ENCODE measurements around the gene CFAP119.

- no peak for TF ChIP-seq ASH2L (IDR thresholded peaks at IDR 0.05; ENCODE audit: low read length)
- TF ChIP-seq CTCF (IDR thresholded peaks at IDR 0.05; ENCODE audit: control extremely low read depth in 1 of 3, insufficient read depth in 1 of 3, low read depth in 1 of 3, low read length in 3 of 3), result peak in 1 of 3 experiments; percentile 4; a peak in 1 of 4 replicates
- TF ChIP-seq, protein P1, sequence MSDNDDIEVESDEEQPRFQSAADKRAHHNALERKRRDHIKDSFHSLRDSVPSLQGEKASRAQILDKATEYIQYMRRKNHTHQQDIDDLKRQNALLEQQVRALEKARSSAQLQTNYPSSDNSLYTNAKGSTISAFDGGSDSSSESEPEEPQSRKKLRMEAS (IDR thresholded peaks at IDR 0.05), result no peak
- no peak for TF ChIP-seq EZH2 (IDR thresholded peaks at IDR 0.05; ENCODE audit: low read depth, low read length, severe bottlenecking)
Observed at GRCh38 chr16:30777591-30778297, 15.9 kb upstream of the CFAP119 start.

All from H1 (cell line).